Fibroblast of mammary gland (primary cell): ENCODE data around the gene SLC1A2.
A peak's percentile ranks its signal among the peaks of the same experiment; 100 is the strongest.

ENCODE experiments used
- DNase-seq: peaks from one replicate; pipeline ENCODE4 v3.0.0-alpha.2; 2010; ENCODE audit warnings: low read depth
- H3K4me3 ChIP-seq: 2 replicates; pipeline ENCODE4 v1.5.1; 2011; ENCODE audit warnings: low read depth, mild to moderate bottlenecking, low read length, moderate library complexity; ENCODE audit not compliant: control insufficient read depth
- TF ChIP-seq, protein P1 (sequence below): conservative IDR thresholded peaks from 2 replicates; pipeline ENCODE4 v1.5.1; 2011; ENCODE audit warnings: low read depth, low read length, inconsistent platforms; ENCODE audit not compliant: control insufficient read depth, insufficient read depth

The SLC1A2 gene

GRCh38 chr11:35286126-35286525, 133.2 kb downstream of the SLC1A2 start:
- no peak for DNase-seq
- H3K4me3 ChIP-seq: no peak overlapping the region
- TF ChIP-seq, protein P1, sequence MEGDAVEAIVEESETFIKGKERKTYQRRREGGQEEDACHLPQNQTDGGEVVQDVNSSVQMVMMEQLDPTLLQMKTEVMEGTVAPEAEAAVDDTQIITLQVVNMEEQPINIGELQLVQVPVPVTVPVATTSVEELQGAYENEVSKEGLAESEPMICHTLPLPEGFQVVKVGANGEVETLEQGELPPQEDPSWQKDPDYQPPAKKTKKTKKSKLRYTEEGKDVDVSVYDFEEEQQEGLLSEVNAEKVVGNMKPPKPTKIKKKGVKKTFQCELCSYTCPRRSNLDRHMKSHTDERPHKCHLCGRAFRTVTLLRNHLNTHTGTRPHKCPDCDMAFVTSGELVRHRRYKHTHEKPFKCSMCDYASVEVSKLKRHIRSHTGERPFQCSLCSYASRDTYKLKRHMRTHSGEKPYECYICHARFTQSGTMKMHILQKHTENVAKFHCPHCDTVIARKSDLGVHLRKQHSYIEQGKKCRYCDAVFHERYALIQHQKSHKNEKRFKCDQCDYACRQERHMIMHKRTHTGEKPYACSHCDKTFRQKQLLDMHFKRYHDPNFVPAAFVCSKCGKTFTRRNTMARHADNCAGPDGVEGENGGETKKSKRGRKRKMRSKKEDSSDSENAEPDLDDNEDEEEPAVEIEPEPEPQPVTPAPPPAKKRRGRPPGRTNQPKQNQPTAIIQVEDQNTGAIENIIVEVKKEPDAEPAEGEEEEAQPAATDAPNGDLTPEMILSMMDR: no peak

DNA sequence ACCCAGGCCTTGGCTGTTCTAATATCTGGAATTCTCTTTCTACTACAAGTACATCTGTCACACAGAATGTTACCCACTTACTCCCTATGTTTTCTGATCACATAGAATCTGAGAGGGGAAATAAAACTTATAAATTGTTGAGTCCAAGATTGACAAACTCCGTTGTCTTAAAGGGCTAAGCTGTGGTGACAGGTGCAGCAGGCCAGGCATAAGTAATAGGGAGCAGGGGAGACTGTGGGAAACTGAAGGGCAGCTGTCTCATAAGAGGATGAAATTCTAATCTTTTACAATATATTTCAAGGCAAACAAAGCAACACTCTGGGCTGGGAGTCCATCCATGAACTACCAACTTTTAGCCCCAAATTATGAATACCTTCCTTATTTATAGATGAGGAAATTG, 133.9 kb downstream of the SLC1A2 start:
- TF ChIP-seq, protein P1: no peak

GRCh38 chr11:35282221-35282882, 137.0 kb downstream of the SLC1A2 start:
- TF ChIP-seq, protein P1: no peak
- H3K4me3 ChIP-seq: no peak overlapping the region
- DNase-seq: peak; percentile 83

More for the DNA sequence above, 133.9 kb downstream of the SLC1A2 start:
- DNase-seq: no peak
- H3K4me3 ChIP-seq: no peak overlapping the region

- DNase-seq: peak; percentile 65
- no peak overlapping the region for H3K4me3 ChIP-seq
- TF ChIP-seq, protein P1: no peak
Measured at GRCh38 chr11:35281169-35281688, 138.1 kb downstream of the SLC1A2 start.

GRCh38 chr11:35280727-35281126, 138.6 kb downstream of the SLC1A2 start:
- no peak overlapping the region for H3K4me3 ChIP-seq
- TF ChIP-seq, protein P1: no peak
- no peak for DNase-seq

DNA sequence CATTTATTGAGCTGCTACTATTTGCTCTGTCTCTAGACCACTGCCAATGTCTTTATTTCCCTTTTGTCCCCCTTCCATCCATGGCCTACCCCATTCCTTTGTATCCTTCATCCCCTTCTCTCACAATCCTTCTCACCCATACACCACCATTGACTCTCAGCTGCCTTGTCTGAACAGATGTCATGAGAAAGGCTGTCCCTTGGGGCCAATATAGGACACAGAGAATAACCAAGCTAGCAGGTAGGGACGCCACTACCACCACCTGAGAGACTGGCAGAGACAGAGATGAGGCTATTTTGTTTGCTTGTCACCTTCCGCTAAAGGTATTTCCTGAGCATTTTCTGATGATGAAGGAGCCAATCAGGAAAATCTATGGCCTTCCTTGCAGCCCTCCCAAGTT, 141.5 kb downstream of the SLC1A2 start:
- TF ChIP-seq, protein P1: no peak
- DNase-seq: no peak

More for the DNA sequence above, 141.5 kb downstream of the SLC1A2 start:
- H3K4me3 ChIP-seq: no peak overlapping the region
